AG08396 (cell line): ENCODE results near the gene FGA.

Source experiments
- DNase-seq: peaks from one replicate; pipeline ENCODE4 v3.0.0; 2012; ENCODE audit warnings: low spot score, mixed read lengths

FGA gene

GRCh38 chr4:154590329-154591006, at the start of gene FGA:
TSS of gene FGA (minus strand) at chr4:154590742. CDS start at chr4:154590687, 55 bp downstream.
- no peak for DNase-seq

GRCh38 chr4:154634058-154634457, 43.5 kb upstream of the FGA start:
- no peak for DNase-seq

- no peak for DNase-seq
Measured at GRCh38 chr4:154631828-154632227, 41.3 kb upstream of the FGA start.

- no peak for DNase-seq
Measured at GRCh38 chr4:154630324-154630723, 39.8 kb upstream of the FGA start.

- DNase-seq = peak; percentile 24
Measured at GRCh38 chr4:154626793-154627484, 36.4 kb upstream of the FGA start.

GRCh38 chr4:154625971-154626370, 35.4 kb upstream of the FGA start:
- DNase-seq = no peak

- DNase-seq = no peak
Measured at GRCh38 chr4:154623995-154624394, 33.5 kb upstream of the FGA start.

GRCh38 chr4:154623436-154623835, 32.9 kb upstream of the FGA start:
- DNase-seq = no peak

GRCh38 chr4:154622598-154622997, 32.1 kb upstream of the FGA start:
- peak; percentile 59 for DNase-seq

- no peak for DNase-seq
Measured at GRCh38 chr4:154620111-154620510, 29.6 kb upstream of the FGA start.

GRCh38 chr4:154618708-154619315, 28.3 kb upstream of the FGA start:
- DNase-seq = peak; percentile 45

GRCh38 chr4:154617820-154618317, 27.3 kb upstream of the FGA start:
- DNase-seq = no peak

GRCh38 chr4:154616731-154617130, 26.2 kb upstream of the FGA start:
- DNase-seq = no peak

GRCh38 chr4:154616287-154616686, 25.7 kb upstream of the FGA start:
- no peak for DNase-seq

- DNase-seq = no peak
Measured at GRCh38 chr4:154615211-154615610, 24.7 kb upstream of the FGA start.

- no peak for DNase-seq
Measured at GRCh38 chr4:154614306-154614705, 23.8 kb upstream of the FGA start.

GRCh38 chr4:154612472-154613414, 22.2 kb upstream of the FGA start, which contains the start of gene FGG:
TSS of gene FGG (minus strand) at chr4:154612656. CDS start at chr4:154612609, 47 bp downstream.
- DNase-seq = no peak

- no peak for DNase-seq
Measured at GRCh38 chr4:154611833-154612232, 21.3 kb upstream of the FGA start.

- no peak for DNase-seq
Measured at GRCh38 chr4:154610582-154610981, 20.0 kb upstream of the FGA start.

- no peak for DNase-seq
Measured at GRCh38 chr4:154609532-154609931, 19.0 kb upstream of the FGA start.

- DNase-seq = no peak
Measured at GRCh38 chr4:154608361-154609252, 18.1 kb upstream of the FGA start.
